NCI-H146 treated with DMSO at 0.1 percent for 48 hours (cell line): ENCODE results near the gene MAN2A2.

ENCODE experiments used
- DNase-seq: peaks from one replicate; lab custom pipeline; 2025; ENCODE audit not compliant: unreplicated experiment; lab: John Stamatoyannopoulos, UW

Gene MAN2A2

DNA sequence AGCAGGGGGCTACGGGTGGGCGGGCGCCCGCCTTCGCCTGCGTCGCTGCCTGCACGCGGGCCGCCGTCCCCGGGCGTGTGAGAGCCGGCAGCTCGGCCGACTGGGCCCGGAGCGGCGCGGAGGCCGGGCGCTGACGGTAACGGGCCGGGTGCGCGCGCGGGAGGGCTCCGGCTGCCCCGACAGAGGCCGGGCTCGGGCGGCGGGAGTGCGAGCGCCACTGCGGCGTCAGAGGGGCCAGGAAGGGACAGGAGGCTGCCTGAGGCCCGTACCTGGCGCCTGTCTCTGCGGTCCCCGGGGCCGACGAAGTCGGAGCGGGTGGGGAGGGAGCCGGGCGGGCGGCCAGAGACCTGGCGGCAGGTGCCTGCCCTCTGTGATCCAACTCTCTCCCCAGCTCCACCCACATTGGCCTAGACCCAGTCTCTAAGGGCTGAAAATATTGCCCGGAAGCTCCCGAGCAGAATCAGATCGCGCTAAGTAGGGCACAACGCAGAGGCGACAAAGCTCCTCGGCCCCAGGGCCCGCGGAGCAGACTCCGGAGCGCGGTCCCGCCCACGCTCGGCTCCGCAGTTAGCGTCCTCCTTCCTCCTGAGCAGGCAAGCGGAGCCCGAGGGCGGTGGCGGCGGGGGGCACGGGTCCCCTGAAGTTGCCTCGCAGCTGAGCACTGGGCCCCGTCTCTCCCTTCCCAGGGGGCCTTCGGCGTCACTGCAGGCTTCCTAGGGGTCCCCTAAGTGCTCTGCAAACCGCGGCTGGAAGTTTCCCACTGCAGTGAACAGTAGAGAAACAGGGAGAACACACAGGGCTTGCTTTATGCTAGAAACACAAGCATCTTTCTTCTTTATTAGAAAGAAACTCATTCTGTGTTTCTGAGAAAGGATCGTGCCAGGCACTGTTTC is at the start of gene MAN2A2:
Gene MAN2A2 (plus strand): TSS at position 463 of the 893 bp plus-strand sequence. CDS start 906 bp downstream, outside the sequence.
- DNase-seq = peak; percentile 24

DNA sequence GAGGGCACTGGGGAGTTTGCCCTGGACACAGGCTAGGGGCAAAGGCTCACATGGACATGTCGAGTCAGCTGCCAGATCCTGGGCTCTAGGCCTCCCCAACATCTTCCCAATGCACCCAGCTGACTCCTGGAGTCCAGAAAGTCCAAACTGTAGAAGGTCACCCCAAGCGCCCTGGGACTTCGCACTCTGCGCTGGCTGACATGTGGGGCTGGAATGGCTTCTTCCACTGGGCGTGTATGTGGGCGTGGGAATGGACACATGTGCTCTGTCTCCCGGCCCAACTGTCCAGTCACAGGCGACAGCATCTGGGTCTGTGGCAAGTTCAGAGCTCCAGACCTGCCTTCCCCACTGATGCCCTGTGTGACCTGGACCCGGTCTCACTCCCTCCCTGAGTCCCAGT is 48.0 kb upstream of the MAN2A2 start:
- DNase-seq = no peak

DNA sequence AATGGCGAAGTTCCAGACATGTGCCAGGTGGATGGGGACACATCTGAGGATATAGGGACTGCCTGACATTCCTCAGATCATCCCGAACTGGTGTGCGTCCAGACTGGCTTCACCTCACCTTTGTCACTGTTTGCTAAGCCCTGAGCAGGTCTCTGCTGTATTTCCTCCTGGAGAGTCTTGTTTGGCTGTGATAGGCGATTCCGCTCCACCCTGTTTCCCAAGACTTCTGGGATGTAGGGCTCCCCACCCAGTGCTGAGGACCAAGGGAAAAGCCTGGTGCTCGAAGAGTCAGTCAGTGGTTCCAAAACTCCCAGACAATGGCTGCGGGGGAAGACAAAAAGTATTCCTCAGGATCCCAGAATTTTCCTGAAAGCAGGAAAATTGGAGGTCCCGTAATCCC is 45.8 kb upstream of the MAN2A2 start:
- DNase-seq = no peak

DNA sequence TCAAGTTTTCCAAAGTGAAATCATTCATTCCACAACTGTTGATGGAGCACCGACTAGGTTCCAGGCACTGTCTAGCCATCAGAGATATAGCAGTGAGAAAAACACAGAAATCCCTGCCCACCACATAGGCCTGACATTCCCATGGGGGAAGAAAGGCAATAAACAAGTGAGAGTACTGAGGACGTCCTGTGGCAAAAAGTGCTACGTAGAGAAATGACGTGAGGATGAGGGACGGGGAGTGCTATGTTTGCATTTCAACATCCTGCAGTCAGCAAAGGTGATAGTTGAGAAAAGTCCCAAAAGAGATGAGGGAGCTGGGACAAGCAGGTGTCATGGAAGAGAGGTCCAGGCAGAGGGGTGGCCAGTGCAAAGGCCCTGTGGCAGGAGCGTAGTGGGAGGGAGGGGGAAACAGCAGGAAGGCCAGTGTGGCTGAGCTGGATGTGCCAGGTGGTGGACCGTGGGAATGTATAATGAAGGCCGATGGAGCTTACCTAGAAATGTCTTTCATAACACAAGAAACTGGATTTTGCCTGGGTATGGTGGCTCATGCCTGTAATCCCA is 45.1 kb upstream of the MAN2A2 start:
- DNase-seq = no peak

DNA sequence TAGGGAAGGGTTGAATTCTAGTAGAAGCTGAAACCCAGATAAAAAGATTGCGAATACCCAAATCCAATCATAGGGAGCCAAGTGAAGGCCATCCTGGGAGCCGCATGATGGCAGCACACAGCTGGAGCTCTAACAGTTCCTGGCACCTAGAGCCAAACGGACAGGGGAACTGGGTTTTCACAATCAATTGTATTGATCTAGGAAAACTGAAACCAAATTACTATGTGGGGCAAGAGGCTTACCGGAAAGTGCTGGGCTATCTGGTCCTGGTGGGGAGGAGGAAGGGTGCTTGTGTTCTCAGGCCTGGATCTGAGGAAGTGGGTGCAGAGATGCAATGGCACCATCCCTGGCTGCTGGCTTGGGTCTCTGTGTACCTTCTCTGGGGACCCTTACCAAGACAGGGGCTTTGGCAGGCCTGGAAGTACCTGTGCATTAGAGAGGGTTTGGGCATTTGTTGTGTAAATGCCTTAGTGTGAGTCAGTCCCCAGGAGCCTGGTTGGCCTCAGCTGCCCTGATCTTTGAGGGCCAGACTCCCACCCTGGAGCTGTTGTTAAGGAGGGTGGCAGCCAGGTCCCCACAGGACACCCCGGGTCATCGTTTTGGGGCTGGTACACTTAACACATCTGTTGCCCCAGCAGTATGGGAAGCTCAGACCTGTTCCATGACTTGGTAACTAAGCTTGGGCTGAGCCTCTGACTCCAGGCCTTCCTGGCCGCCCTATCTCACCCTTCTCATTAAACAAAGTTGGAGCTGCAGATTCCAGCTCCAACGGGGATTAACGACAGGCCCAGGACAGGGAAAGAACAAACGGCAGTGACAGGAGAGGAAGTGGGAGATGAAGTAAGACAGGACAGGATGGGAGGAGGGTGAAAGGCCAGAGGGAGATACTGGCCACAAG is 43.6 kb upstream of the MAN2A2 start:
- DNase-seq = no peak

DNA sequence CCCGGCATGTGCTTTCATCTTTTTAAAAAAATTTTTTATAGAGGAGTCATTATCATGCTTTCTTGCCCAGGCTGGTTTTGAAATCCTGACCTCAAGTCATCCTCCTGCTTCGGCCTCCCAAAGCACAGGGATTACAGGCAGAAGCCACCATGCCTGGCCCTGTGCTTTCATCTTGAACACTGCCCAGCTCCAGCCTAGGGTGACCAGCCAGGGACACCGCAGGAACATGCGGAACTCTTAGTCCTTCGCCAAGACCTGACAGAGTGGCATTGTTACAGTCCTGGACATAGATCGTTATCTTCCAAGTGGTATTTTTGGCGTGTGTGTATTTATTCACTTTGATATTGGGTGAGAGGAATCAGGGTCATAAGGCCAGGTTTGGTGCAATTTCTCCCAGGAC is 42.7 kb upstream of the MAN2A2 start:
- no peak for DNase-seq

DNA sequence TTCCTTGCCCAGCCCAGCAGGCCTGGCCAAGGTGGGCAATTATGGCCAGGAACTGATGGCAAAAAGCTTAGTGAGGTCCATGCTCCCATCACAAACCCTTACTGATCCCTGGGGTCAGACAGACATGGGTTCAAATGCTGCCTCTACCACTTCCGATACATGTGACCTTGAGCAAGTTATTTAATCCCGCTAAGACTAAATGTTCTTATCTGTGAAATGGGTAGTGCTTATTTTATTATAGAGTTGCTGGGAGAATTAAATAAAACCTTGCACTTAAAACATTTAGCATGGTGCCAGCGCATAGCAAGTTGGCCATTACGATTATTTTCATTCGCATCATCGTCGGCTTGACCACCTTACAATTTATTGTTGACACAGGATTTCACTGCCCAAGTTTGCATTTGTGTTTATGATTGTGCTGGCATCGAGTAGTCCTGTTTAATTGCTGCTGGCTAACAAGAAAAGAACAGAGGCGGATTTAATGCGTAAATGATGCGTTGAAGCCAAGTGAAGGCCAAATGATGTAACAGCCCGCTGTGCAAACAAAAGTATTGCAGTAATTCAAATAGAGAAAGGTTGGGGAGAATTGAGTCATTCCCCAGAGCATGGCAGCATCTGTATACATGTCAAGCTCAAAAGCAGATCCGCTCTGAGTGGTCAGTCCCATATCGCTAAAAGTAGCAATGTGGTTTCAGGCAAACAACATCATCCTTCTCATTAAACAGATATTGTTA is 42.0 kb upstream of the MAN2A2 start:
- peak; percentile 85 for DNase-seq

DNA sequence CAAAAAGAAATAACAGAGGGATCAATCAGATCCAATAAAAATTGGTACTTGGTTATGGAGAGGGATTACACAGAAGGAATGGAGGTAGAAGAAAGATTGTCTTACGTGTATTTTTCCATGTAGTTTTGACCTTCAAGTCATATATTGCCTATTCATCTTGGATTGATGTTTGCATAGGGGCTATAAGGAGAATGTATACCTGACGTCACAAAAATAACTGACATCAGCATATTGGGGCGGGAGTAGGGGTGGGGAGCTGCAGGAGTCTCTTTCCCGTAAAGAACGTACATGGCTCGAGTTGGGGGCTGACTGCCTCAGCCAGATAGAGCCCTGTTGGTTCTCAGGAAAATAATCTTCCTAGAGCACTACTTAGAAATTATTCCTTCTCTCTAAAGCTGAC is 40.6 kb upstream of the MAN2A2 start:
- no peak for DNase-seq

DNA sequence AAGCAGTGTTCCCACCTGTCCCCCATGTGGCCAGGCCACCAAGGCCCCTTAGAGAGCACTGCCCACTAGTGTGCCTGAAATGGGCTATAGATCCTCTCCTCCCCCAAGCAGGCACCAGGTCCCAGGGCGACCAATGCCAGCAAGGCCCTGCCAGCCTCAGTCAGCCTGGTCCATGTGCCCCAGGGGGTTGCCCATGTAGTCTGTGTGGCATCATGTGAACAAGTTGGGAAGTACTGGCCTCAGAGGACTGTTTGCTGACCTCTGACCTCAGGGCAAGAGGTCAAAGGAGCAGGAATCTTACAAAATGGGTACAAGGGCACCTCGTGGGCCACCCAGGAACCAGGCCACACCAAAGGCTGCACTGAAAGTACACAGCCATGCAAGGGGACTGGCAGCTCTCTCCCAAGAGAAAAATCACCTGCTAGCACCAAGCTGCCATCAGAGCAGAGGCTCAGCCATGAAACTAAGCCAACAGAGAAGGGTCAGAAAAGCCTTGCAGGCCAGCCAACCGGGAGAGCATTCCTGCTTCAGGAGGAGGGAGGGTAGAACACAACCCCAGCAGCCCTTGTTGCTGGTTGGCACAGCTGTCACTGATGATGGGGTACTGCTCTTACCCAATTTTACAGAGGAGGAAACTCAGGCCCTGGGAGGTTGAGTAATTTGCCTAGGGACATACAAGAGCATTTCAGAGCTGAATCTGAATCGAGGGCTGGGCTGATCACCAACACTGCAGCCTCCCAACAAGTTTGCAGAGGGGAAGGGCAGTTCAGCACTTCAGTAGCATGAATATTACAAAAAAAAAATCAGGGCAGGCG is 39.9 kb upstream of the MAN2A2 start:
- DNase-seq = no peak

DNA sequence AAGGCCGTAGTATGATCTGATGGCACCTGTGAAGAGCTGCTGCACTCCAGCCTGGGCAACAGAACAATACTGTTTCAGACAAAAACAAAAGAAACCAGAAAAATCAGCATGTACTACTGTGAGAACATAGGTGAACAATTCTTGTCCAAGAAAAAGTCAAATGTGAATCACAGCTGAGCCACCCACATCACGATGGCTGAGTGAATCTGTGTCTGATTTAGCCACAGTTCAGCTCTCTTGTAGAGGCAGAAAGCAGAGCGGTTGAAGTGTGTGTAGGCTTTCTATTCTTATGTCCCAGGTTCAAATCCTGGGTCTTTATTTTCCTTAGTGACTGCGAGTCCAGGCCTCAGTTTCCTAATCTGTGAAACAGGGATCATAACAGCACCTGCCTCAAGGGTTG is 39.1 kb upstream of the MAN2A2 start:
- DNase-seq = no peak

DNA sequence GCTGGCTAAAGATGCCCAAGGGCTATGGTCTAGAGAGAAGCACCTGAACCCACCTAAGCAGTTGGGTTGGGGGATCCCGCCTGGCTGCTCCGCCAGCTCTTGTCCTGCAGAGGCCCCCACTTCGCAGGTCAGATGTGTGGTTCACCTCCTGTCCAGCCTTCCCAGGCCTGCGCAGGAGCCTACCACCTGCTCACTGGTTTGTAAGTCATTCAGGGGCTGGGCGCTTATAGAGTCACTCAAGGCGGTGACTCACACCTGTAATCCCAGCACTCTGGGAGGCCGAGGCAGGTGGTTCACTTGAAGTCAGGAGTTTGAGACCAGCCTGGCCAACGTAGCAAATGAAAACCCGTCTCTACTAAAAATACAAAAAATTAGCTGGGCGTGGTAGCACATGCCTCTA is 38.6 kb upstream of the MAN2A2 start:
- no peak for DNase-seq

DNA sequence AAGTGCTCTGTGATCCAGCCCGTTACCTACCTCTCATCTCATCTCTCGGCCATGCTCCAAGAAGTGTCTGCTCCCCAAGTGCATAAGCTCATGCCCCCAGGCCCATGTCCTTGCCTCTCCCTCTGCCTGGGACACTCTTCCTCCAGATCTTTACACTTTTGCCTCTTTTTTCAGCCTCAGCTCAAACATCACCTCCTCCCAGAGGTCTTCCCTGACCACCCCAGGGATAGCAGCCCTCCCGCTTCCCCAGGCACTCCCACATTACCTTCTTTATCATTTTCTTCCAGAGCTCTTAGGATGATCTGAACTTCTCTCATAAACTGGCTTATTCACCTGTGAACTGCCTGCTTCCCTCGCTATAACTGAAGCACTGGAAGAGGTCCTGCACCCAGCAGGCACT is 37.4 kb upstream of the MAN2A2 start:
- no peak for DNase-seq

DNA sequence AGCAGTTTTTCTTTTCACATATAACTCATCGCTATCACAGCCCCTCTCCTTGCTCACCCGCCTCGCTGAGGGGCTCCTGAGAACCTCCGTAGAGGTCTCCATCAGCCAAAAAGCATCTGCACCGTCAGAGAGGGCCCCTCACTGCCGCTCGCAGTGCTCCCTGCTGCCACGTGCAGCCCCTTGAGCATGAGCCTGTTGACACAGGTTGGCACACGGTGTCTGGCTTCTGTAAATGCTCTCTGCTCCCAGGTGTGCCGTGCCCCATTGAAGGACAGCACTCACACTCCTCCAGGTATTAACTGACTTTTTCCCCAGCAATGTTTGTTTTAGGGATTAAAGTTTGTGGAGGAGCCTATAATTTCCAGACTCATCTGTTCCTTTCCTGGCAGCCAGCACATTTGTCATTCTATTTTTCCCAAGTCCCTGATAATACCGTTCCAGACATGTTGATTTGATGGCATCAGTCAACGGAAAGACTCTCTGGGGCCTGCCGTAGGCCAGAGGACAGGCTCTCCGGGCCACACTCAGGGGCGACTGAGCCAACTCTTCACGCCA is 36.9 kb upstream of the MAN2A2 start:
- DNase-seq = no peak

DNA sequence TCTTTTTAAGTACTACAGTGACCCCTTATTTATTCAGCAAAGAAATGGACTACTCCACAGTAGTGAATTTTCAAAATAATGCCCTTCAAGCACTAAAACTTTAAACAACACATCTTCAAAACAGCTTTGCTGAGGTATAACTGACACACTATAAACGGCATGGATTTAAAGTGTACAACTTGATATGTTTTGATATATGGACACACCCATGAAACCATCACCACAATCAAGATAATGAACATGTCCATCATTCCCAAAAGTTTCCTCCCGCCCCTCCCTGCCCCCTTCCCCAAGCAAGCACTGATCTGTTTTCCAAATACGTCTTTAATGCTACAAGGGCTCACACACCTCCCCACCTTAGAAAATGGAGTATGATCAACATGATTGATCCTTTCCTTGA is 36.3 kb upstream of the MAN2A2 start:
- DNase-seq = no peak

DNA sequence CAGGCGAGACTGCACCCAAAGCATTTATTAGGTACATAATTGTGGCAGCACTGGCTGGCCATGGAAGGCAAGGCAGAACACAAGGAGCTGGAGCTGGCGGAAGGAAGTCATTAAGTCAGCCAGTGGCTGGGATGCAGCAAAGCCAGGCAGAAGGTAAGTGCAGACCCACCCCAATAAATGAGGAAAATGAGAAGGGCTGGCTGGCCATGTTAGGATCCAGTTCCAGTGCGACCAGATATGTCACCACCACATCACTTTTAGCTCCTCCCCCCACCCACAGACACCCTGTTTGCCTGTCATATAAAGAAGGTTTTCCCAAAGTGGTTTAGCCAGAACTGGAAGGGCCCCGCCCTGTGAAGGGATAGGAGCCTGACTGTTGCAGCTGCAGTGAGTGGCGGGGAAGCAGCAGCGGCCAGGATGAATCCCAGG is 34.8 kb upstream of the MAN2A2 start, which contains the start of gene FURIN:
Gene FURIN (plus strand): TSS at position 328 of the 429 bp plus-strand sequence. CDS start 7,153 bp downstream, outside the sequence.
- DNase-seq = no peak

DNA sequence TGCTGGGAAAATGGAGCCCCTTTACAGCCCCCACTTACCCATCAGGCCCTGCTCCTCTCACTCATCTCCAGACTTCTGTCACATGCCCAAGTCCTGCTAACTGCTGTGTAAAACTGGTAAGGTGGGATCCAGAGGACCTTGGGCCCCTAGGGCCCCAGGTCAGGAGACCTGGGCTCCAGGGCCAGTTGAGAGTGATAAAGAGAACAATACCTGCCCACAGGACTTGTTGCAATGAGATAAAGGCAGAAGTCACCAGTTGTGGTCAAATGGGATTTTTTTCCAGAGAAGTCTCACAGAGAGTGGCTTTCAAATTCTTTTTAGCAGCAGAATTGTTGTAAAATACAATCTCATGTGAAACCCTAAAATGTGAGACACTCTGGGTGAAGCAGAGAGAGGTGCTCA is 34.0 kb upstream of the MAN2A2 start:
- DNase-seq = no peak

DNA sequence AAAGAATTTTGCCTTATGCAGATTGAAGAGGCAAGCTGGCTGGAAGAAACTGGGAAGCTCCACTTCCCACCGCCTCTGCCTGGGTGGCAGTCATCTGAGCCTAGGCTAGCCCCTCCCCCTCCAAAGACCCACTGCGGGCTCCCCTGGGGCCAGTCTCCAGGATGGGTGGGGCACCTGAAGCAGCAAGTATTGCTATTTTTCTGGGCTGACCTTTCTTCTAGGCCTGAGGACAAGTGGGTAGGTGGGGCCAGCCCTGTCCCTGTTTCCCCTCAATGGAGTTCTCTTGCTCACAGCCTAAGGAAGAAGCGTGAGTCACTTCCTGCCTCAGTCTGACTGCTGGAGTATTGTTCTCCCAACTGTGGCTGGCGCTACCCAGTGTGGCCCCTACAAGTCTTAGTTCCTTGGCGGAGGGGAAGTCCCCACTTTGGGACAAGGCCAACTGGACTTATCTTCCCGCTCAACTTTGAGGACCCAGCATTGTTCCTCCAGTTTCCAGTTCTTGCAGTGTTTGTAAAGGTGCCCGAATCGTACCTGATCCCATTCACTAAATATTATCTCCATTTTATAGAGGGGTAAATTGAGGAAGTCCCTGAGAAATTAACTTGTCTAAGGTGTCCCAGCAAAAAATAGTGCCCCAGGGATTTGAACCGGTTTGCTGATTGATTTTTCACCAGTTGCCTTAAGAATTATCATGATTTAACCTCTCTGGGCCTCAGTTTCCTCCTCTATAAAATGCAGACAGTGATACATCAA is 33.3 kb upstream of the MAN2A2 start:
- no peak for DNase-seq

DNA sequence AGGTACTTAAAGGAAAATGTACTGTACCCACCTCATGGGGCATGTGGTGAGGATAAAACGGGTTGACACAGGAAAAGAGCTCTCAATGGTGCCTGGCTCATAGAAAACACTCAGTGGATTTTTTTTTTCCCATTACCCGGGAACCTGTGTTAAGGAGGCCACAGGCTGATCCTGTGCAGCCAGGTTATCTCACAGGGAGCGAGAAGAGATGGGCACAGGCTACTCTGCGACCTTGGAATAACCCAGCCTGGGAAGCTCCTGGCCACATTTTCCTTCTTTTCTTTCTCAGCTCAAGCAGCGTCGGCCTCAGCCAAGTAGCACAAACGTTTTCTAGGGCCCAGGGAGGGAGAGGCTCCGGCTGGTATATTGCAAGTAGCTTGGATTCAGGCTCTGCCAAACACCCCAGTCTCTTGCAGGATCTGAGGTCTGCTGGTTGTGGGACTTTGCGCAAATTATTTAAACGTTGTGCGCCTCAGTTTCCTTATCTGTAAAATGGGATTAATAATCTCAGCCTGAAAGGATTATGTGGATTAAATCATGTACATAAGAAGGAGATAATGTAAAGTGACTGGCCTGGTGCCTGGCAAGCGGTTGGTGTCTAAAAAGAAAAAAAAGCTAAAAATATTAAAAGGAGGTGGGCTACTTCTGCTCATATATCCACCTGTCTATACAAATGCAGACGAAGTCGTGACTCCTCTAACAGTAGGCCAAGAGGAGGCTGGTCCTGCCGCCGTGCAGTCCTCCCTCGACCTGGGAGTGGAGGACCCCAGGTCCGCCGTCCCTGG is 32.6 kb upstream of the MAN2A2 start:
- no peak for DNase-seq
